HG03135 (cell line): ENCODE measurements around the gene ATXN7L1.

Experiments
- ATAC-seq: cut with Tn5 transposase; IDR thresholded peaks from one replicate; pipeline ENCODE4 v1.9.1; 2021; ENCODE audit warnings: mild to moderate bottlenecking, moderate library complexity; ENCODE audit not compliant: unreplicated experiment

The ATXN7L1 gene

GRCh38 chr7:105752671-105753275 is 123.6 kb downstream of the ATXN7L1 start:
- no peak for ATAC-seq

- no peak for ATAC-seq
Observed at GRCh38 chr7:105751054-105751453, 125.3 kb downstream of the ATXN7L1 start.

- ATAC-seq, result no peak
Observed at GRCh38 chr7:105748701-105749100, 127.7 kb downstream of the ATXN7L1 start.

GRCh38 chr7:105745681-105746330 is 130.6 kb downstream of the ATXN7L1 start:
- ATAC-seq, result no peak

GRCh38 chr7:105744258-105744657 is 132.1 kb downstream of the ATXN7L1 start:
- no peak for ATAC-seq

- ATAC-seq, result no peak
Observed at GRCh38 chr7:105743351-105744090, 132.9 kb downstream of the ATXN7L1 start.

- no peak for ATAC-seq
Observed at GRCh38 chr7:105742787-105743186, 133.6 kb downstream of the ATXN7L1 start.

- no peak for ATAC-seq
Observed at GRCh38 chr7:105741982-105742381, 134.4 kb downstream of the ATXN7L1 start.

- no peak for ATAC-seq
Observed at GRCh38 chr7:105738133-105738532, 138.3 kb downstream of the ATXN7L1 start.

- no peak for ATAC-seq
Observed at GRCh38 chr7:105734233-105734632, 142.2 kb downstream of the ATXN7L1 start.

- ATAC-seq, result no peak
Observed at GRCh38 chr7:105731042-105731441, 145.4 kb downstream of the ATXN7L1 start.

GRCh38 chr7:105728028-105728427 is 148.4 kb downstream of the ATXN7L1 start:
- ATAC-seq, result no peak

- ATAC-seq, result no peak
Observed at GRCh38 chr7:105724688-105725087, 151.7 kb downstream of the ATXN7L1 start.

- no peak for ATAC-seq
Observed at GRCh38 chr7:105723572-105723971, 152.8 kb downstream of the ATXN7L1 start.

GRCh38 chr7:105721571-105722104 is 154.8 kb downstream of the ATXN7L1 start:
- ATAC-seq, result no peak

- ATAC-seq, result no peak
Observed at GRCh38 chr7:105719919-105720318, 156.5 kb downstream of the ATXN7L1 start.

- no peak for ATAC-seq
Observed at GRCh38 chr7:105719395-105719794, 157.0 kb downstream of the ATXN7L1 start.

GRCh38 chr7:105718511-105718925 is 157.9 kb downstream of the ATXN7L1 start:
- ATAC-seq, result no peak

- ATAC-seq, result no peak
Observed at GRCh38 chr7:105715528-105715927, 160.9 kb downstream of the ATXN7L1 start.

GRCh38 chr7:105713488-105714465 is 162.6 kb downstream of the ATXN7L1 start:
- ATAC-seq, result no peak

- no peak for ATAC-seq
Observed at GRCh38 chr7:105712877-105713276, 163.5 kb downstream of the ATXN7L1 start.
